ENCODE data around the gene CADPS2.

Gene CADPS2

GRCh38 chr7:122307228-122307621, 579.0 kb downstream of the CADPS2 start:
- Histone ChIP-seq H3F3A (ENCODE audit: low read depth) (no peaks in the 10 kb centered on the region), H3K9me2 (replicated peaks; ENCODE audit: low read depth, low read length) (no peaks in the 10 kb centered on the region), H4K20me1 (ENCODE audit: insufficient read depth, low read length, poor library complexity, severe bottlenecking) (no peaks in the 10 kb centered on the region), H2AFZ (ENCODE audit: low read length) (no peak overlapping the region), H3K9me3 (ENCODE audit: insufficient read depth, low read depth, low read length) (no peaks in the 10 kb centered on the region), H3K36me3 (ENCODE audit: insufficient read depth, low read length) (no peaks in the 10 kb centered on the region), H3K9ac (ENCODE audit: low read depth, low read length, poor library complexity, severe bottlenecking) (no peak overlapping the region), H3K27me3 (ENCODE audit: insufficient read depth, low read length, poor library complexity, severe bottlenecking) (no peaks in the 10 kb centered on the region), H3K4me1 (ENCODE audit: insufficient read depth, low read length, poor library complexity, severe bottlenecking) (no peaks in the 10 kb centered on the region), H3K4me2 (ENCODE audit: low read depth, low read length, poor library complexity, severe bottlenecking) (no peak overlapping the region), H3K4me3 (ENCODE audit: low read length, poor library complexity, severe bottlenecking) (no peak overlapping the region), H3K79me2 (ENCODE audit: insufficient read depth, low read length) (no peaks in the 10 kb centered on the region)
- TF ChIP-seq CTCF (conservative IDR thresholded peaks at IDR 0.05; ENCODE audit: low read length), result no peak

- no peaks in the 10 kb centered on the region for H3K9me2 ChIP-seq (replicated peaks; ENCODE audit: low read depth, low read length)
- no peaks in the 10 kb centered on the region for H3F3A ChIP-seq (ENCODE audit: low read depth)
- H3K4me2 ChIP-seq (ENCODE audit: low read depth, low read length, poor library complexity, severe bottlenecking), result no peak overlapping the region
- no peak for TF ChIP-seq CTCF (conservative IDR thresholded peaks at IDR 0.05; ENCODE audit: low read length)
- no peak for TF ChIP-seq EZH2phosphoT487 (IDR thresholded peaks at IDR 0.05; ENCODE audit: borderline replicate concordance)
- H3K4me3 ChIP-seq (ENCODE audit: low read length, poor library complexity, severe bottlenecking), result no peak overlapping the region
- no peaks in the 10 kb centered on the region for H3K36me3 ChIP-seq (ENCODE audit: insufficient read depth, low read length)
- no peaks in the 10 kb centered on the region for H3K9me3 ChIP-seq (ENCODE audit: insufficient read depth, low read depth, low read length)
- H2AFZ ChIP-seq (ENCODE audit: low read length), result no peak overlapping the region
- H3K79me2 ChIP-seq (ENCODE audit: insufficient read depth, low read length), result no peaks in the 10 kb centered on the region
- H3K9ac ChIP-seq (ENCODE audit: low read depth, low read length, poor library complexity, severe bottlenecking), result no peak overlapping the region
- no peaks in the 10 kb centered on the region for H3K4me1 ChIP-seq (ENCODE audit: insufficient read depth, low read length, poor library complexity, severe bottlenecking)
- no peaks in the 10 kb centered on the region for H4K20me1 ChIP-seq (ENCODE audit: insufficient read depth, low read length, poor library complexity, severe bottlenecking)
- no peaks in the 10 kb centered on the region for H3K27me3 ChIP-seq (ENCODE audit: insufficient read depth, low read length, poor library complexity, severe bottlenecking)
Observed at GRCh38 chr7:122306320-122307227, 579.7 kb downstream of the CADPS2 start.

- H3K4me1 ChIP-seq (ENCODE audit: insufficient read depth, low read length, poor library complexity, severe bottlenecking), result no peaks in the 10 kb centered on the region
- H3K4me2 ChIP-seq (ENCODE audit: low read depth, low read length, poor library complexity, severe bottlenecking), result no peak overlapping the region
- H3K9me3 ChIP-seq (ENCODE audit: insufficient read depth, low read depth, low read length), result no peaks in the 10 kb centered on the region
- TF ChIP-seq CTCF (conservative IDR thresholded peaks at IDR 0.05; ENCODE audit: low read length) (no peak), EZH2phosphoT487 (IDR thresholded peaks at IDR 0.05; ENCODE audit: borderline replicate concordance) (no peak)
- H3K9ac ChIP-seq (ENCODE audit: low read depth, low read length, poor library complexity, severe bottlenecking), result no peak overlapping the region
- H3K9me2 ChIP-seq (replicated peaks; ENCODE audit: low read depth, low read length), result no peaks in the 10 kb centered on the region
- H4K20me1 ChIP-seq (ENCODE audit: insufficient read depth, low read length, poor library complexity, severe bottlenecking), result no peaks in the 10 kb centered on the region
- H3F3A ChIP-seq (ENCODE audit: low read depth), result no peaks in the 10 kb centered on the region
- H3K27me3 ChIP-seq (ENCODE audit: insufficient read depth, low read length, poor library complexity, severe bottlenecking), result no peaks in the 10 kb centered on the region
- no peak overlapping the region for H3K4me3 ChIP-seq (ENCODE audit: low read length, poor library complexity, severe bottlenecking)
- H2AFZ ChIP-seq (ENCODE audit: low read length), result no peak overlapping the region
- H3K79me2 ChIP-seq (ENCODE audit: insufficient read depth, low read length), result no peaks in the 10 kb centered on the region
- H3K36me3 ChIP-seq (ENCODE audit: insufficient read depth, low read length), result no peaks in the 10 kb centered on the region
Observed at GRCh38 chr7:122305475-122306319, 580.6 kb downstream of the CADPS2 start.

All from Loucy (cell line).